ENCODE measurements around the gene RNU2-63P. TPM values are rescaled to one million over a fixed set of nuclear protein-coding genes. Genes with fewer than 3 reads are reported as not detected.

The RNU2-63P gene
- total and polyA plus RNA-seq, 2 of the 8 experiments (the other 6 are each of a cell fraction or from before 2014, with no cell fraction given) = 6.6 TPM; not detected in 1

DNA sequence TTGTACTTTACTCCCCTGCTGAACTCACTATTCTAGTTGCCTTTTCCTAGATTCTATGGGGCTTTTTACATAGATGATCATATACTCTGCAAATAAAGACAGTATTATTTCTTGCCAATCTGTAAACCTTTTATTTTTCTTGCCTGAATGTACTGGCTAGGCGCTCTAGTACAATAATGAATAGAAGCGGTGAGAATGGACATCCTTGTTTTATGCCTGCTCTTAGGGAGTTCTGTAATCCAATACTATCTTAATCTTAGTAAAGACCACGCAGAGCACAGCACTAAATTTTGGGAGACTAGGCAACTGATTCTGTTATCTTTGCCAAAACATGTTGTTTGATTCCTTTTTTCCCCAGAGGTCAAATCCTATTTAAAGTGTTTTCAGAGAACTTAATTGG lies 32.2 kb upstream of the RNU2-63P start:
- Histone ChIP-seq H4K8ac (ENCODE audit: extremely low read depth, insufficient read depth, low read length) (no peak overlapping the region), H2AFZ (ENCODE audit: low read length) (no peak overlapping the region), H2BK5ac (ENCODE audit: low read depth, low read length) (no peak overlapping the region), H3K4me2 (ENCODE audit: insufficient read depth in 1 of 2, low read depth in 2 of 2, low read length in 2 of 2) (no peak overlapping the region), H3K14ac (ENCODE audit: insufficient read length) (no peak overlapping the region), H3K4me3 (ENCODE audit: extremely low read depth in 1 of 4, insufficient read depth in 2 of 4, low read depth in 3 of 4, low read length in 4 of 4) (no peak overlapping the region), H2BK120ac (replicated peaks; ENCODE audit: low read depth, low read length) (no peak overlapping the region), H3K27me3 (replicated peaks in 1 of 4; ENCODE audit: control insufficient read depth in 3 of 4, extremely low read depth in 1 of 4, insufficient read depth in 3 of 4, low read length in 3 of 4) (no peaks in the 10 kb centered on the region), H4K5ac (ENCODE audit: insufficient read length, low read depth, low read length) (no peak overlapping the region), H3K79me1 (ENCODE audit: low read depth, low read length) (no peaks in the 10 kb centered on the region; the same call in 1 of the 2 replicates), H2AK5ac (ENCODE audit: low read depth, low read length) (no peak overlapping the region), H2BK20ac (ENCODE audit: low read length) (no peak overlapping the region), H3K79me2 (ENCODE audit: control insufficient read depth in 1 of 2, insufficient read depth in 2 of 2, low read length in 2 of 2) (peaks cover 0 to 6% of the 10 kb centered on the region in 2 experiments; a peak in 1 of 4 replicates), H3K56ac (replicated peaks; ENCODE audit: insufficient read length, low read depth, low read length) (no peak overlapping the region), H3K23me2 (ENCODE audit: low read depth, low read length) (no peaks in the 10 kb centered on the region), H2BK15ac (ENCODE audit: low read length) (no peak overlapping the region), H3K36me3 (ENCODE audit: control insufficient read depth in 2 of 4, insufficient read depth in 4 of 4, low read length in 3 of 4) (peaks cover 0 to 13% (median 2%) of the 10 kb centered on the region in 4 experiments; a peak in 3 of 8 replicates), H4K20me1 (replicated peaks in 1 of 2; ENCODE audit: control insufficient read depth in 1 of 2, insufficient read depth in 2 of 2, low read length in 2 of 2) (peaks cover 0 to 2% of the 10 kb centered on the region in 2 experiments), H3K18ac (ENCODE audit: extremely low read depth, low read length) (no peak overlapping the region), H3K9ac (replicated peaks in 1 of 4; ENCODE audit: extremely low read depth in 1 of 4, low read depth in 3 of 4, low read length in 3 of 4) (no peak overlapping the region), H3K4me1 (replicated peaks in 1 of 4; ENCODE audit: control insufficient read depth in 3 of 4, insufficient read depth in 4 of 4, low read length in 3 of 4) (no peaks in the 10 kb centered on the region; a peak in 1 of 7 replicates), H4K91ac (replicated peaks; ENCODE audit: insufficient read length, low read length) (no peak overlapping the region), H3K4ac (replicated peaks; ENCODE audit: insufficient read length, low read depth, low read length) (no peak overlapping the region), H3K27ac (ENCODE audit: low read depth, low read length) (no peak overlapping the region), H3K23ac (ENCODE audit: insufficient read length) (no peak overlapping the region), H2BK12ac (ENCODE audit: low read depth, low read length) (no peak overlapping the region), H3K9me3 (ENCODE audit: insufficient read depth in 2 of 2, low read depth in 1 of 2, low read length in 1 of 2) (no peaks in the 10 kb centered on the region)
- ChIA-PET POLR2A (ENCODE audit: partially characterized antibody) (interaction anchor here (1.7 to 2.1 kb wide), 2 partner anchors 11 to 31 kb away, joined by 5 to 9 read pairs; partner anchors contain the start of gene RNU2-63P), CTCF (ENCODE audit: partially characterized antibody) (interaction anchor here (2.2 to 3.0 kb wide), 3 partner anchors 11 to 112 kb away, joined by 8 to 16 read pairs (median 12); no protein-coding TSS in a partner anchor)
- DNase-seq (ENCODE audit: low read depth in 1 of 2, low spot score in 2 of 2) (no peak), FAIRE-seq (no peak)
- WGBS, 2 experiments (ENCODE audit: extremely low coverage in 1 of 2, insufficient coverage in 1 of 2, insufficient read length in 1 of 2, insufficient replicate concordance in 2 of 2, low coverage in 1 of 2, low lambda C conversion rate in 2 of 2, missing lambda C conversion rate in 1 of 2) = 90% methylated on average over 3 of the region's 3 CpGs; no CpG with 5 or more reads in 1 of the 2 experiments
- TF ChIP-seq, protein P1, sequence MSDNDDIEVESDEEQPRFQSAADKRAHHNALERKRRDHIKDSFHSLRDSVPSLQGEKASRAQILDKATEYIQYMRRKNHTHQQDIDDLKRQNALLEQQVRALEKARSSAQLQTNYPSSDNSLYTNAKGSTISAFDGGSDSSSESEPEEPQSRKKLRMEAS (IDR thresholded peaks at IDR 0.05) = no peak
- TF ChIP-seq KDM1A (IDR thresholded peaks at IDR 0.05; ENCODE audit: borderline replicate concordance, low read length) = no peak
- no peak for TF ChIP-seq EGR1 (IDR thresholded peaks at IDR 0.05; ENCODE audit: borderline replicate concordance, low read depth, low read length)
- no peak for TF ChIP-seq MAFK (IDR thresholded peaks at IDR 0.05; ENCODE audit: low read depth, low read length)
- no peak for TF ChIP-seq SP2 (IDR thresholded peaks at IDR 0.05; ENCODE audit: low read length)
- TF ChIP-seq SP1 (IDR thresholded peaks at IDR 0.05; ENCODE audit: low read depth, low read length) = no peak

Data from H1 (cell line).